ENCODE data around the gene PLEKHH2. TPM values are rescaled to one million over a fixed set of nuclear protein-coding genes. Genes with fewer than 3 reads are reported as not detected.
"Not testable (repeated sequence)": the region's sequence is repeated elsewhere in the genome, so short reads cannot be mapped to it uniquely, and the experiment has no call there.

The PLEKHH2 gene
- total RNA-seq, 1 experiment from 2014 or later = 3.1 TPM

- Histone ChIP-seq H3K23ac (ENCODE audit: insufficient read length, low read depth, low read length) (no peak overlapping the region), H3K79me2 (ENCODE audit: insufficient read depth, low read length) (no peaks in the 10 kb centered on the region), H3K18ac (ENCODE audit: insufficient read length, low read depth, low read length) (no peak overlapping the region), H2BK12ac (ENCODE audit: insufficient read length, low read depth, low read length) (no peak overlapping the region), H2BK15ac (ENCODE audit: low read depth, low read length) (no peak overlapping the region), H3K4me2 (ENCODE audit: insufficient read depth, insufficient read length, low read length) (no peak overlapping the region), H3K4me1 (ENCODE audit: insufficient read depth, low read length) (no peaks in the 10 kb centered on the region), H2AK5ac (ENCODE audit: insufficient read length, low read length) (no peak overlapping the region), H4K5ac (ENCODE audit: insufficient read length, low read depth, low read length) (no peak overlapping the region), H3K23me2 (ENCODE audit: insufficient read length, low read depth, low read length, poor library complexity, severe bottlenecking) (peaks cover 10% of the 10 kb centered on the region), H2BK5ac (ENCODE audit: insufficient read length, low read length) (no peak overlapping the region), H3K27ac (ENCODE audit: insufficient read length, low read depth, low read length) (no peak overlapping the region), H3K27me3 (ENCODE audit: insufficient read depth, low read length) (no peaks in the 10 kb centered on the region; the same call in 1 of the 2 replicates), H3K79me1 (ENCODE audit: insufficient read depth, low read depth, low read length, poor library complexity, severe bottlenecking) (no peaks in the 10 kb centered on the region), H4K8ac (replicated peaks; ENCODE audit: insufficient read length, low read depth, low read length) (no peak overlapping the region), H3K14ac (ENCODE audit: insufficient read depth, low read length) (no peak overlapping the region), H3K56ac (ENCODE audit: insufficient read length, low read depth, low read length) (no peak overlapping the region), H2AFZ (ENCODE audit: low read length) (no peak overlapping the region), H4K91ac (ENCODE audit: insufficient read length, low read depth, low read length) (no peak overlapping the region), H3T11ph (ENCODE audit: low read length) (no peak overlapping the region), H2BK20ac (ENCODE audit: low read depth, low read length, poor library complexity, severe bottlenecking) (no peak overlapping the region), H3K9me3 (ENCODE audit: control insufficient read depth, low read depth, low read length) (no peaks in the 10 kb centered on the region), H4K20me1 (ENCODE audit: control insufficient read depth, insufficient read depth, insufficient read length) (no peaks in the 10 kb centered on the region), H3K4ac (ENCODE audit: low read depth, low read length) (no peak overlapping the region), H3K9ac (ENCODE audit: extremely low read depth, insufficient read length, low read length) (no peak overlapping the region), H2BK120ac (ENCODE audit: low read depth, low read length, poor library complexity, severe bottlenecking) (no peak overlapping the region)
- Mint-ChIP-seq H3K36me3 (ENCODE audit: insufficient read depth in 1 of 3, low read depth in 3 of 3) (peaks cover 0 to 5% (median 0%) of the 10 kb centered on the region in 3 experiments; a peak in 3 of 7 replicates), H3K9me3 (peaks cover 4 to 6% of the 10 kb centered on the region in 2 experiments; a peak in 4 of 5 replicates), H3K4me3 (no peak overlapping the region), H3K27ac (no peak overlapping the region), H3K4me1 (peaks cover 16 to 19% of the 10 kb centered on the region in 2 experiments), H3K27me3 (ENCODE audit: low read depth) (peaks cover 28% of the 10 kb centered on the region)
- no peak for TF ChIP-seq CTCF (conservative IDR thresholded peaks at IDR 0.05)
- no peak for DNase-seq
- WGBS (ENCODE audit: extremely low coverage, insufficient read length, low lambda C conversion rate) = no CpG with 5 or more reads among the region's 6 CpGs
These were observed 2.3 kb upstream of the PLEKHH2 start for GRCh38 chr2:43634604-43635306.

DNA sequence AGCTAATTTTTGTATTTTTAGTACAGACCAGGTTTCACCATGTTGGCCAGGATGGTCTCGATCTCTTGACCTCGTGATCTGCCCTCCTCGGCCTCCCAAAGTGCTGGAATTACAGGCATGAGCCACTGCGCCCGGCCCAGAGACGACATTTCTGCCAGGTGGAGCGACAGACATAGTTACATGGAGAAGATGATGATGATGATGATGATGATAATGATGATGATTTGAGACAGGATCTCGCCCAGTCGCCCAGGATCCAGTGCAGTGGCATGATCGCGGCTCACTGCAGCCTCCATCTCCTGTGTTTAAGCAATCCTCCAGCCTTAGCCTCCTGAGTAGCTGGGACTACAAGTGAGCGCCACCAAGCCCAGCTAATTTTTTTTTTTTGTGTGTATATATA is 907 bp upstream of the PLEKHH2 start:
- not testable (repeated sequence) for H4K8ac ChIP-seq (replicated peaks; ENCODE audit: insufficient read length, low read depth, low read length); H2BK5ac ChIP-seq (ENCODE audit: insufficient read length, low read length); H3K9me3 Mint-ChIP-seq; H2BK12ac ChIP-seq (ENCODE audit: insufficient read length, low read depth, low read length); H2BK20ac ChIP-seq (ENCODE audit: low read depth, low read length, poor library complexity, severe bottlenecking); H3K79me1 ChIP-seq (ENCODE audit: insufficient read depth, low read depth, low read length, poor library complexity, severe bottlenecking); H3T11ph ChIP-seq (ENCODE audit: low read length); H3K9ac ChIP-seq (ENCODE audit: extremely low read depth, insufficient read length, low read length); H2AFZ ChIP-seq (ENCODE audit: low read length); H3K23ac ChIP-seq (ENCODE audit: insufficient read length, low read depth, low read length); H3K36me3 Mint-ChIP-seq (ENCODE audit: insufficient read depth in 1 of 3, low read depth in 3 of 3); H2BK15ac ChIP-seq (ENCODE audit: low read depth, low read length); H4K5ac ChIP-seq (ENCODE audit: insufficient read length, low read depth, low read length); H3K14ac ChIP-seq (ENCODE audit: insufficient read depth, low read length); H3K4ac ChIP-seq (ENCODE audit: low read depth, low read length); H3K56ac ChIP-seq (ENCODE audit: insufficient read length, low read depth, low read length); H3K18ac ChIP-seq (ENCODE audit: insufficient read length, low read depth, low read length); H3K9me3 ChIP-seq (ENCODE audit: control insufficient read depth, low read depth, low read length); H3K27ac Mint-ChIP-seq; H3K27me3 ChIP-seq (ENCODE audit: insufficient read depth, low read length); H3K27ac ChIP-seq (ENCODE audit: insufficient read length, low read depth, low read length); DNase-seq; H4K91ac ChIP-seq (ENCODE audit: insufficient read length, low read depth, low read length); H2BK120ac ChIP-seq (ENCODE audit: low read depth, low read length, poor library complexity, severe bottlenecking); H4K20me1 ChIP-seq (ENCODE audit: control insufficient read depth, insufficient read depth, insufficient read length); H3K79me2 ChIP-seq (ENCODE audit: insufficient read depth, low read length); H2AK5ac ChIP-seq (ENCODE audit: insufficient read length, low read length); H3K4me1 ChIP-seq (ENCODE audit: insufficient read depth, low read length)
- Histone ChIP-seq H3K23me2 (ENCODE audit: insufficient read length, low read depth, low read length, poor library complexity, severe bottlenecking) (peaks cover 10% of the 10 kb centered on the region), H3K4me2 (ENCODE audit: insufficient read depth, insufficient read length, low read length) (peak overlapping the region; percentile 86)
- no CpG with 5 or more reads among the region's 12 CpGs for WGBS (ENCODE audit: extremely low coverage, insufficient read length, low lambda C conversion rate)
- H3K27me3 Mint-ChIP-seq (ENCODE audit: low read depth) = peaks cover 28% of the 10 kb centered on the region
- peaks cover 16 to 19% of the 10 kb centered on the region in 2 experiments for H3K4me1 Mint-ChIP-seq
- peak overlapping the region in 1 of 2 experiments; percentile 53; a peak in 2 of 5 replicates for H3K4me3 Mint-ChIP-seq

Measured in H9 (cell line).